ENCODE data around the gene BCL11A.

Gene BCL11A

DNA sequence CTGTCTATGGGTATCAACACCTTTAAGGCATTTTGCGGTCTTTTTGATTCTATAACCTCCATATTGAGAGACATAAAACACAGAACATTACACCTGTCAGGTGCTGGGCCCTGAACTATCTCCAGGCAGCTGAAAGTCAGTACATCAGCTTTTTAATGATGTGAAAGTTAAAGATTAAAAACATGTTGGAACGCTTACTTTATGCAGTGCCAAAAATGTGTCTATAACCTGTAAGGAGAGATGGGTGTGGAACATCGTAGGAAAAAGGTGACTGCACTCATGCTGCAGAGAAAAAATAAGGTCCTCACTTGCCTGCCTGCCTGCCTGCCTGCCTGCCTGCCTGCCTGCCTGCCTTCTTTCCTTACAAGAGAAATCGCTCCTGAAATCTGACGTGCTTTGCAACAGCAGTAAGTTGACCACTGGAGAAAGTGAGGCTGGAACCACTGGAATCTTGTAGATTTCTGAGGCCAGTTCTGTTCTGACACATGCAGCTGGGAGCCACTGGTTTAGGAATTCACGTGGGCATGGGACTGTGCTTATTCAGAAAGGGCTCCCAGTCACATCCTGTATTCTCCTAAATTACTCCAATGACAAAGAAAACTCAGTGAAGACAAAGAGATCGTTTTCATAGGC, 34.1 kb downstream of the BCL11A start:
- Mint-ChIP-seq H3K9me3 (no peaks in the 10 kb centered on the region), H3K27ac (no peak overlapping the region), H3K27me3 (ENCODE audit: low read depth) (peaks cover 29% of the 10 kb centered on the region), H3K36me3 (ENCODE audit: low read depth) (no peaks in the 10 kb centered on the region), H3K4me3 (no peak overlapping the region), H3K4me1 (ENCODE audit: low read depth) (no peaks in the 10 kb centered on the region)
- DNase-seq (ENCODE audit: low spot score), result no peak

DNA sequence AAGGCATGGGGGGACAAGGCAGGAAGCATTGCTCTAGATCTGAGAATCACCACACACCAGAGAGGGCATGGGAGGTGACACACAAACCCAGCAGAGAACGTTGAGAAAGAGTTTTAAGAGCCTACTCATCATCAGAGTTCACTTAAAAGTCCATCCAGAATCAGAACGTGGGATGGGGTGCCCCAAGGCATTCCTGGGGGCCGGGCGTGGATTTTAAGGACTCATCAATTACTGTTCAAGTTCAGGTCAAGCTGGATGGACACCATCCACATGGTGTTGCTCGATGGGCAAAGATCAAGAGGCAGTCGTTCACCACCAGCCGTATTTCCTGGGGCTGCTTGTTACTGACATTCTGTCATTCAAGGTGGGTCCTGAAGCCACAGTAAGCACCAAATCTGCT, 34.9 kb downstream of the BCL11A start:
- Mint-ChIP-seq H3K4me3 (no peak overlapping the region), H3K27me3 (ENCODE audit: low read depth) (peaks cover 29% of the 10 kb centered on the region), H3K9me3 (no peaks in the 10 kb centered on the region), H3K4me1 (ENCODE audit: low read depth) (no peaks in the 10 kb centered on the region), H3K36me3 (ENCODE audit: low read depth) (no peaks in the 10 kb centered on the region), H3K27ac (no peak overlapping the region)
- DNase-seq (ENCODE audit: low spot score), result no peak

DNA sequence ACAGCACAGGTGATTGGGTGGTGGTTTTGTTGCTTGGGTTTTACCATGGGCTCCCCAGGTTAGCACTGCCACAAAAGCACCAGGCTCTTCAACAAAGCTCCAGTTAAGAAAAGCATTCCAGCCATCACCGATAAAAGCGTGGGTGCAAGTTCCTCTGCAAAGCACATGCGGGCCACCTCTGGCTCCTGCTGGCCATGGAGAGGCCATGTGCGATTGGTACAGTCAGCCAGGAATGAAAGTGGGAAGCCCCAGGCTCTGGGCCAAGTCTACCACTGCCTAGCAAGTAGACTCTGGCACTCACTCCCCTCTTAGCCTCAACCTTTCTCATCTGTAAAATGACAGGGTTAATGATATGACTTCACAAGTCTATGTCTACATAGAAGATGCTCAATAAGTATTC, 36.0 kb downstream of the BCL11A start:
- DNase-seq (ENCODE audit: low spot score), result no peak
- Mint-ChIP-seq H3K36me3 (ENCODE audit: low read depth) (no peaks in the 10 kb centered on the region), H3K9me3 (no peaks in the 10 kb centered on the region), H3K4me3 (no peak overlapping the region), H3K27ac (no peak overlapping the region), H3K4me1 (ENCODE audit: low read depth) (no peaks in the 10 kb centered on the region), H3K27me3 (ENCODE audit: low read depth) (peaks cover 27% of the 10 kb centered on the region)

DNA sequence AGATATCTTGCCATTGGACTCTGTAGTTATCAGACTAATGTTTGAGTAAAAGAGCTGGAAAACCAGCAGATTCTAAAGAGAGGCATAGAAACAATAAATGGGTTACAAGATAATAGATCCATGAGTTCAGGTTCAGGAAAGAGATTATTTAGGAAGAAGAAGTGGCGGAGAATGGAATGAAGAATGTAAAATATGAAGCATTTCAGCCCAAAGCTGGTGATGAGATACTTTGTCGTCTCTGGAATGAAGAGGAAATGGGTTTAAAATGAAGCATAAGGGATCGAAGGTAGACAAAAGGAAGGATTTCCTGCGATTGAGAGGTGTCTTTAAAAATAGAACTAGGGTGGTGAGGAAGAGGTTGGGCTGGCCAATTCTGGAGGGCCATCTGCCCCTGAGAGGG, 36.6 kb downstream of the BCL11A start:
- peaks cover 22% of the 10 kb centered on the region for H3K27me3 Mint-ChIP-seq (ENCODE audit: low read depth)
- no peak overlapping the region for H3K4me3 Mint-ChIP-seq
- no peak overlapping the region for H3K27ac Mint-ChIP-seq
- H3K36me3 Mint-ChIP-seq (ENCODE audit: low read depth), result no peaks in the 10 kb centered on the region
- no peaks in the 10 kb centered on the region for H3K9me3 Mint-ChIP-seq
- DNase-seq (ENCODE audit: low spot score), result no peak
- H3K4me1 Mint-ChIP-seq (ENCODE audit: low read depth), result no peaks in the 10 kb centered on the region

DNA sequence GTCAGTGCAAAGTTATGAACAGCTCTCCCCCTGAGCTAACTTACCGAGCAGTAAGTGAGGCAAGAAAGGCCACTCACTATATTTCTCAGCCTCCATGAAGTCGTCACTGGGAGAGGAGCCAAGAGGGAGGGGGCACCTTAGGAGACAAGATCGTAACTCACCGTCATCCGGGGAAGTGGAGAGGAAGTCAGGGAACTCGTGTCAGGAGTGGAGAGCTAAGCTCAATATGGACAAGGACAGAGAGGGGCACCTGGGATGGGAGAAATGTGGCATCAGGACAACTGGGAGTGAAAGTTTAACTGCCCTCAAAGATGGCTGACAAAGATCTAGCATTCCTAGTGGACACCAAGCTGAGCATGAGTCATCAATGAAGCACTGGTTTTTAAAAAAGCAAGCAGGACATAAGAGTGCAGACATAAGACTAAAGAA, 37.1 kb downstream of the BCL11A start:
- DNase-seq (ENCODE audit: low spot score), result no peak
- Mint-ChIP-seq H3K36me3 (ENCODE audit: low read depth) (no peaks in the 10 kb centered on the region), H3K27me3 (ENCODE audit: low read depth) (peaks cover 22% of the 10 kb centered on the region), H3K27ac (no peak overlapping the region), H3K9me3 (no peaks in the 10 kb centered on the region), H3K4me3 (no peak overlapping the region), H3K4me1 (ENCODE audit: low read depth) (no peaks in the 10 kb centered on the region)

DNA sequence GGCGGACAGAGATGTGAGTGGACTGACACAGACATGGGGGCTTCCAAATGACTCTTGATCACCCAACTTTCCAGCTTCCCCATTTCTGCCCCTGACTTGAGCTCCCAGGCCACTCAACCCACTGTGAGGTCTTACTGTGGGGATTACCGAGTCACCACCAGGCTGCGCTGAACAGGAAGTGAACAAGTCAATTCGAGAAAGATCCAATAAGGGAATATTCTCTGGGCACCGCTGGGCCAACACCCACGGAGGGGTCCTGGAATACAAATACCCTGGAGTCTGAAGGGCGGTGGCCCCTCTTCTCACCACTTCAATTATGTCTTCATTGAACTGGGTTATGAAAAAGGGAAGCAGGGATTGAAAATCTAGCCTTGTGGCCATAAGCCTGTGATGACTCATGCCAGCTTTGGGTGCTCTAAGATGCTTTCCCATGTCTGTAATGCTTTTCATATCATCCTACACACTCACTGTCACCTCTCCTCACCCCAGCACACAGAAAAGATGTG, 37.7 kb downstream of the BCL11A start:
- Mint-ChIP-seq H3K4me1 (ENCODE audit: low read depth) (no peaks in the 10 kb centered on the region), H3K27me3 (ENCODE audit: low read depth) (peaks cover 22% of the 10 kb centered on the region)

DNA sequence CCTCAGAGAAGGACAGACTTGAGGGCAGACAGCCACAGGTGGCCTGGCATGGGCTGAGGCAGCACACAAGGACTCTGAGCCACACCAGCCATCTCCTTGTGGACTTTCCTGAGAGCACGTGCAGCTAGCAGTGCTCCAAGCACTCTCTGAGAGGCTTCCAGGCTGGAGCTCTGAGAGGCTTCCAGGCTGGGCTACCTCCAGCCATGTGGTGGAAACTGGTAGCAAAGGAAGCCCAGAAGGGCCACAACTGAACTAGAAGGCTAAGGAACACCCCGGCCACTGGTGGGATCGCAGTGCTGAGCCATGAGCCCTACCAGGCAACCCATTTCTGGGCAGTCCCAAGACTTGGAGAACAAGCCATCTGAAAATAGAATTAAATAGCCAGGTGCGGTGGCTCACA, 39.5 kb downstream of the BCL11A start:
- DNase-seq (ENCODE audit: low spot score), result no peak
- H3K4me1 Mint-ChIP-seq (ENCODE audit: low read depth), result no peaks in the 10 kb centered on the region
- peaks cover 34% of the 10 kb centered on the region for H3K27me3 Mint-ChIP-seq (ENCODE audit: low read depth)
- no peak overlapping the region for H3K27ac Mint-ChIP-seq
- H3K9me3 Mint-ChIP-seq, result no peaks in the 10 kb centered on the region
- no peaks in the 10 kb centered on the region for H3K36me3 Mint-ChIP-seq (ENCODE audit: low read depth)
- H3K4me3 Mint-ChIP-seq, result no peak overlapping the region

More for the DNA sequence above, 37.7 kb downstream of the BCL11A start:
- Mint-ChIP-seq H3K9me3 (no peaks in the 10 kb centered on the region), H3K36me3 (ENCODE audit: low read depth) (no peaks in the 10 kb centered on the region), H3K4me3 (no peak overlapping the region), H3K27ac (no peak overlapping the region)
- DNase-seq (ENCODE audit: low spot score), result peak; percentile 7

DNA sequence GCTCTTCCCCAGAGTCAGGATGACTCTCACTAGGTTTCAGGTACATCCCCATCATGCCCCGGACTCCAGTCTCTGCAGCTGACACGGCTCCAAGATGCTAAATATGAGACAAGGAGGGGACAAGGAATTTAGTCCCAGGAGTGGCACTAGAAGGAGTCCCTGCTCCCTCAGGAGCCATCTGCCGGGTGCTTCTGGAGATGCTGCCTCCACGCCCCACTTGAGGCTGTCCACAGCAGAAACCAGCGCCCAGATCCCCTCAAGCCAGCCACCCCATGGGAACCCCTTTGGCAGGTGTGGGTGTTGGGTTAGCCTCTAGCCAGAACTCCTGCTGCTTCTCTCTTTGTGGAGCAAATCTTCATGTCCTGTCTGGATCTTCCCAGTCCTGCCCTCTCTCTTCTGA, 40.3 kb downstream of the BCL11A start:
- Mint-ChIP-seq H3K27me3 (ENCODE audit: low read depth) (peaks cover 34% of the 10 kb centered on the region), H3K36me3 (ENCODE audit: low read depth) (no peaks in the 10 kb centered on the region), H3K4me3 (no peak overlapping the region), H3K27ac (no peak overlapping the region), H3K4me1 (ENCODE audit: low read depth) (no peaks in the 10 kb centered on the region), H3K9me3 (no peaks in the 10 kb centered on the region)
- no peak for DNase-seq (ENCODE audit: low spot score)

DNA sequence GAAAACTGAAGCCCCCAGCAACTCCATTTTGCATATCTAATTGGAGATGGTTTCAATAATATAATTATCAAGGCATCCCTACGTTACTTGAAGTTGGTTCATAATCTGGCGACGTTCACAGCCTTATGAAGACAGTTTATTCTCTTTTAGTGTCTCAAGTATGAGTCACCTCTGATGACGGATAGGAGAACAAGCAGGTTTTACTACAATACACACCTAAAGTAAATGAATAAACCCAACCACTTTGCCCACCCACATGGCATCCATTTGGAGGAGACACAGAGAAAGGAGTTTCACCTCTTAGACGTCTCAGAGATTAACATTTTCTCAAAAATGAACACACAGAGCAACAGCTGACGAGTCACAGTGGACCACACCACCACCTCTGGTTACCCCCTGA, 40.8 kb downstream of the BCL11A start:
- Mint-ChIP-seq H3K4me3 (no peak overlapping the region), H3K27me3 (ENCODE audit: low read depth) (peaks cover 34% of the 10 kb centered on the region), H3K27ac (no peak overlapping the region), H3K9me3 (no peaks in the 10 kb centered on the region), H3K4me1 (ENCODE audit: low read depth) (no peaks in the 10 kb centered on the region), H3K36me3 (ENCODE audit: low read depth) (no peaks in the 10 kb centered on the region)
- no peak for DNase-seq (ENCODE audit: low spot score)

DNA sequence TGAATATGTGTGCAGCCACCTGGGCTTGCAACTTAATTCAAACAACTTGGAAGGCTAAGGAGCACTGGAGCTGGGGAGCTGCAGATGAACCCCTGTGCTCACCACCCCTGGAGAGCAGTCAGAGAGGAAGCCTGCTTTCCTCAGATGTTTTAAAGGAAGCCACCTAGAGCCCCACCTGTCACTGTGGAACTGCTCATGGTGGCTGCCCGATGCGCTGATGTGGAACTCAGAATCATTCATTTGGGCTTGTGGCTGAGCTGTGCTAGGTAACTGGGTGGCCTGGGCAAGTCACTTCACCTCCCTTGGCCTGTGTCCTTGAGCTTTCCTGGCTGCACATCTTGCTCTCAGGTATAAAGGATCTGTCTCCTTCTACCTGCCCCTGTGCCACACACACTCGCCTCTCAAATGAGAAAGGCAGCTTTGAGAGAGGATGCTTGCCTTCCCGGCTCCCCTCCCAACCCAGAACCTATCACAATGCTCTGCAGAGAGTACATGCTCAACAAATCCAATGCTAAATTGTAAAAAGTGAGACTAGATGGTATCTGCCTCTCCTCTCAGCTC, 41.3 kb downstream of the BCL11A start:
- no peak for DNase-seq (ENCODE audit: low spot score)
- Mint-ChIP-seq H3K9me3 (no peaks in the 10 kb centered on the region), H3K27me3 (ENCODE audit: low read depth) (peaks cover 34% of the 10 kb centered on the region), H3K27ac (no peak overlapping the region), H3K36me3 (ENCODE audit: low read depth) (no peaks in the 10 kb centered on the region), H3K4me3 (no peak overlapping the region), H3K4me1 (ENCODE audit: low read depth) (no peaks in the 10 kb centered on the region)

DNA sequence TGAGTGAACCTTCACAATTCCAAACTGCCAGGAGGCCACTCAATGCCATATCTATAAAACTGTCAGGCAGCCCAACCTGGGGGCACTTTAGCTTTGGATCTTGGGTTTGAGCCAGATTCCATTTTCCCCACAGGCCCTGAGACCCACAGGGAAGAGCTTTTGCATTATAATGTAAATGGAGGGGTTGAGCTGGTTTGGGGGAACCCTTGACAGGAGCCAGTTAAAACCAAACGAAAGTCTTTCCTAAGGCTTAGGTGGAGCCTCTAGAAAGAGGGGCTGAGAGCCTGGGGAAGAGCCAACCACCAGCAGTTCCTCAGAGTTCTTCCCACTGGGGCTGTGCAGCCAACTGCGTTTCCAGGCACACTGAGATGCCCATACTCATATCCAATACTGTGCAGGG, 42.7 kb downstream of the BCL11A start:
- no peak overlapping the region for H3K4me3 Mint-ChIP-seq
- no peaks in the 10 kb centered on the region for H3K4me1 Mint-ChIP-seq (ENCODE audit: low read depth)
- H3K27ac Mint-ChIP-seq, result no peak overlapping the region
- peaks cover 25% of the 10 kb centered on the region for H3K27me3 Mint-ChIP-seq (ENCODE audit: low read depth)
- no peaks in the 10 kb centered on the region for H3K36me3 Mint-ChIP-seq (ENCODE audit: low read depth)
- H3K9me3 Mint-ChIP-seq, result no peaks in the 10 kb centered on the region
- no peak for DNase-seq (ENCODE audit: low spot score)

DNA sequence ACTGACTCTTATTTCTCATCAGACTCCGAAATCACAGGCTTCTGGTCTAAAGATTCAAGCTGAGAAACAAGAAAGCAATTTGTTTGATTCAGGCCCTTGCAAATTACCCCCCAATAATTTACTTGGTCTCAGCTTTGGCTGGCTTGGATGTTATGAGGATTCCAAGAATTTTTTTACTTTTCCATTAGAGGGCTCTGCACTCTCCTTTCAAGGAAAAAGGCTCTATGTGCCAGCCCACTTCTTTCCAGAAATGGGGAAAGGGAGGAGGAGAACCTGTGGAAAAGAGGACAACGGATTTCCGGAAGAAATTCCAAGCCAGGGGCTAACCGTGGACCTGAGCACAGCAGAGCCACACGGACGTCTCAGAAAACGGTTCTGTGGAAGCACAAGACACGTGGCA, 44.4 kb downstream of the BCL11A start:
- no peak overlapping the region for H3K4me3 Mint-ChIP-seq
- H3K27ac Mint-ChIP-seq, result no peak overlapping the region
- H3K27me3 Mint-ChIP-seq (ENCODE audit: low read depth), result peaks cover 29% of the 10 kb centered on the region
- H3K4me1 Mint-ChIP-seq (ENCODE audit: low read depth), result no peaks in the 10 kb centered on the region
- no peaks in the 10 kb centered on the region for H3K36me3 Mint-ChIP-seq (ENCODE audit: low read depth)
- no peaks in the 10 kb centered on the region for H3K9me3 Mint-ChIP-seq
- DNase-seq (ENCODE audit: low spot score), result no peak

DNA sequence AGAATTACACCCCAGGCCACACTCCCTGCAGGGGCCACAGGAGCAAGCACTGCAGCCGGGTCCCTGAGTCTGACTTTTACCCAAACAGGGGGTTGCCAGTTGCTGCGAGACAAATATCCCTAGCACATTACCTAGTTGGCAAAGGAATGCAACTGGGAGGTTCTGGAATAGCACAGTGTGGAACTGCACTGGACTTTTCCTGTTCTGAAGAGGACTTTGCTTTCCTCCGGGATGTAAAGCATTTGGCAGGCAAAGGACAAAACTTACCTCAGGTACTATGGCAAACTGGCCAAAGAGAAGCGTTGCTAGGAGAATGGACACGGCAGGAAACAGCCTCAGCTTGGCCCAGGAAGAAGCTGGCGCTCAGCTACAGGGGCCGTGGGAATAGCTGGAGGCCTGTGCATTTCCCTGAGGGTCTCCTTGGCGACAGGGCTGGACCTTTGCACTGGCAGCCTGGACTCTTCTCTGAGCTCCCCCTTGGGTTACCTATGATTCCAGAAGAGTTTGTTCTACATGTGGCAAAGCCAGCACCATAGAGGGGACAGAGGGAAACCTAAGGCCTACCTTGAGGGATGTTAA, 45.0 kb downstream of the BCL11A start:
- Mint-ChIP-seq H3K27ac (no peak overlapping the region), H3K4me3 (no peak overlapping the region), H3K27me3 (ENCODE audit: low read depth) (peaks cover 27% of the 10 kb centered on the region)

DNA sequence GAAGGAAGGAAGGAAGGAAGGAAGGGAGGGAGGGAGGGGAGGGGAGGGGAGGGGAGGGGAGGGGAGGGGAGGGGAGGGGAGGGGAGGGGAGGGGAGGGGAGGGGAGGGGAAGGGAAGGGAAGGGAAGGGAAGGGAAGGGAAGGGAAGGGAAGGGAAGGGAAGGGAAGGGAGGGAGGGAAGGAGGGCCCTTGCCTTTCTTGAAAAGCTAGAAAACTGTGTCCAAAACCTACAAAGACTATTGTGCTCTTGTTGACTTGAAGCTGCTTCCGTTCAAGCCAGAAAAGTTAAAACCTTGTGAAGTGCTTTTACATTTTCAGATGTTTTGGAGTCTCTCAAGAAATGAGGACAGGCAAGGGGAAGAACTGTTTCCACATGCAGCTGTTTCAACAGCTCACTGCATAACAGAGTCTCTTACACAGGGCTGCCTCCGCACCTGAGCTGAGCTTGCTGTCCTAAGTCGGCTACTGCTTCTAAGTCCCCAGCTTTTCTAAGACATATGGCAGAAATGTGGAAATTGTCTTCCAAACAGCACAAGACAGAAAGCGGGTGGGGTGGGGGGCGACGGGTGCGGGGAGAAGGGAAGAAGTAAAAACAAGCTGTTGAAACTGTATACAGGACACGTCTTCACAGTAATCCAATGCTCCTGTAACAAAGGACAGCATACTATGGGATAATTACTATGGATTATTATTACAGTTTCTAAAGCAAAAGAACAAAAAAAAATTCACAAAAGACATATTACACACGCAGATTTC, 46.1 kb downstream of the BCL11A start:
- no peaks in the 10 kb centered on the region for H3K9me3 Mint-ChIP-seq
- H3K4me3 Mint-ChIP-seq, result no peak overlapping the region
- no peaks in the 10 kb centered on the region for H3K36me3 Mint-ChIP-seq (ENCODE audit: low read depth)
- DNase-seq (ENCODE audit: low spot score), result no peak
- H3K27me3 Mint-ChIP-seq (ENCODE audit: low read depth), result peaks cover 23% of the 10 kb centered on the region
- H3K27ac Mint-ChIP-seq, result no peak overlapping the region
- no peaks in the 10 kb centered on the region for H3K4me1 Mint-ChIP-seq (ENCODE audit: low read depth)

More for the DNA sequence above, 45.0 kb downstream of the BCL11A start:
- DNase-seq (ENCODE audit: low spot score), result no peak
- Mint-ChIP-seq H3K36me3 (ENCODE audit: low read depth) (no peaks in the 10 kb centered on the region), H3K4me1 (ENCODE audit: low read depth) (no peaks in the 10 kb centered on the region), H3K9me3 (no peaks in the 10 kb centered on the region)
